ENCODE results near the gene SDCCAG8. TPM values are rescaled to one million over a fixed set of nuclear protein-coding genes. Genes with fewer than 3 reads are reported as not detected.

The SDCCAG8 gene
- total RNA-seq, 4 donors from 2014 or later, result 30.2 to 46.4 (median 36.7) TPM

- TF ChIP-seq POLR2AphosphoS5 (IDR thresholded peaks at IDR 0.05) (peak; percentile 29), POLR2A (IDR thresholded peaks at IDR 0.05) (no peak)
- 35 to 62% methylated on average over 2 to 5 of the region's 19 CpGs for WGBS, 2 donors (ENCODE audit: low coverage in 1 of 2)
- Histone ChIP-seq H3K4me3 (peak overlapping the region in 1 of 2 donors; percentile 13), H3K4me1 (peaks cover 0 to 44% (median 13%) of the 10 kb centered on the region in 3 donors), H3K27ac (peak overlapping the region; percentile 57 to 86 (median 84)), H3K36me3 (peaks cover 0 to 11% of the 10 kb centered on the region in 2 donors), H3K27me3 (no peaks in the 10 kb centered on the region), H3K9me3 (no peaks in the 10 kb centered on the region)
- peak; percentile 56 for ATAC-seq
Measured at GRCh38 chr1:243496187-243496646, 240.4 kb downstream of the SDCCAG8 start.

GRCh38 chr1:243496806-243497205, 241.0 kb downstream of the SDCCAG8 start:
- WGBS, 2 donors (ENCODE audit: low coverage in 1 of 2), result 67 to 93% methylated on average over 3 to 11 of the region's 11 CpGs
- Histone ChIP-seq H3K4me1 (peaks cover 0 to 40% (median 13%) of the 10 kb centered on the region in 3 donors), H3K9me3 (no peaks in the 10 kb centered on the region), H3K27ac (peak overlapping the region in 3 of 4 donors; percentile 57 to 84 (median 84)), H3K4me3 (no peak overlapping the region), H3K36me3 (peaks cover 0 to 11% of the 10 kb centered on the region in 2 donors), H3K27me3 (no peaks in the 10 kb centered on the region)
- no peak for ATAC-seq
- no peak for TF ChIP-seq POLR2A (IDR thresholded peaks at IDR 0.05)
- TF ChIP-seq POLR2AphosphoS5 (IDR thresholded peaks at IDR 0.05), result no peak
- TF ChIP-seq CTCF (IDR thresholded peaks at IDR 0.05), result no peak
- no peak for TF ChIP-seq EP300 (IDR thresholded peaks at IDR 0.05)

- H3K27ac ChIP-seq, result no peak overlapping the region
Measured at GRCh38 chr1:243497939-243498681, 242.3 kb downstream of the SDCCAG8 start.

GRCh38 chr1:243499248-243499647, 243.4 kb downstream of the SDCCAG8 start:
- ATAC-seq, result no peak
- no peak overlapping the region for H3K27ac ChIP-seq

More at GRCh38 chr1:243497939-243498681, 242.3 kb downstream of the SDCCAG8 start:
- no peaks in the 10 kb centered on the region for H3K9me3 ChIP-seq
- H3K4me3 ChIP-seq, result no peak overlapping the region
- 97 to 100% methylated on average over 1 to 5 of the region's 10 CpGs for WGBS, 2 donors (ENCODE audit: low coverage in 1 of 2)
- H3K36me3 ChIP-seq, result peaks cover 0 to 18% of the 10 kb centered on the region in 2 donors
- H3K4me1 ChIP-seq, result peaks cover 0 to 35% (median 13%) of the 10 kb centered on the region in 3 donors
- TF ChIP-seq POLR2AphosphoS5 (IDR thresholded peaks at IDR 0.05) (no peak), POLR2A (IDR thresholded peaks at IDR 0.05) (no peak), CTCF (IDR thresholded peaks at IDR 0.05) (no peak)
- no peaks in the 10 kb centered on the region for H3K27me3 ChIP-seq
- ATAC-seq, result no peak

GRCh38 chr1:243499711-243500110, 243.9 kb downstream of the SDCCAG8 start:
- no peaks in the 10 kb centered on the region for H3K27me3 ChIP-seq
- no peak for TF ChIP-seq CTCF (IDR thresholded peaks at IDR 0.05)
- no peak for TF ChIP-seq POLR2AphosphoS5 (IDR thresholded peaks at IDR 0.05)
- TF ChIP-seq POLR2A (IDR thresholded peaks at IDR 0.05), result no peak
- no peak for TF ChIP-seq EP300 (IDR thresholded peaks at IDR 0.05)
- no peak for ATAC-seq
- H3K36me3 ChIP-seq, result peaks cover 0 to 34% of the 10 kb centered on the region in 2 donors
- no peak overlapping the region for H3K27ac ChIP-seq
- H3K4me3 ChIP-seq, result no peak overlapping the region
- peaks cover 0 to 28% (median 13%) of the 10 kb centered on the region in 3 donors for H3K4me1 ChIP-seq
- 95 to 98% methylated on average over 4 to 7 of the region's 10 CpGs for WGBS, 2 donors (ENCODE audit: low coverage in 1 of 2)
- no peaks in the 10 kb centered on the region for H3K9me3 ChIP-seq

More at GRCh38 chr1:243499248-243499647, 243.4 kb downstream of the SDCCAG8 start:
- H3K27me3 ChIP-seq, result no peaks in the 10 kb centered on the region
- H3K4me3 ChIP-seq, result no peak overlapping the region
- H3K36me3 ChIP-seq, result peaks cover 0 to 29% of the 10 kb centered on the region in 2 donors
- no peak for TF ChIP-seq POLR2AphosphoS5 (IDR thresholded peaks at IDR 0.05)
- WGBS, 2 donors (ENCODE audit: low coverage in 1 of 2), result 76 to 85% methylated on average over 4 of the region's 4 CpGs
- H3K4me1 ChIP-seq, result peaks cover 0 to 28% (median 13%) of the 10 kb centered on the region in 3 donors
- H3K9me3 ChIP-seq, result no peaks in the 10 kb centered on the region

Measured in gastroesophageal sphincter (tissue), 4 donors.